Measurements from ENCODE around the gene RPS19BP1.
A peak's percentile ranks its signal among the peaks of the same experiment; 100 is the strongest.
"Not testable (repeated sequence)": the region's sequence is repeated elsewhere in the genome, so short reads cannot be mapped to it uniquely, and the experiment has no call there.

The RPS19BP1 gene

GRCh38 chr22:39522567-39523300 is 9.8 kb downstream of the RPS19BP1 start:
- peak overlapping the region; percentile 100; the same call in 1 of the 2 replicates for H3K27ac ChIP-seq
- peak overlapping the region; percentile 98 for H3K4me3 ChIP-seq
- no peaks in the 10 kb centered on the region for H3K9me3 ChIP-seq
- peaks cover 73% of the 10 kb centered on the region for H4K20me1 ChIP-seq
- peaks cover 50% of the 10 kb centered on the region for H3K36me3 ChIP-seq
- H3K4me1 ChIP-seq: peaks cover 77% of the 10 kb centered on the region
- no peaks in the 10 kb centered on the region for H3K27me3 ChIP-seq
- H3K4me2 ChIP-seq: peak overlapping the region; percentile 100
- TF ChIP-seq Cebpa-rat (IDR thresholded peaks at IDR 0.05): no peak
- H3K9ac ChIP-seq: peak overlapping the region; percentile 100

DNA sequence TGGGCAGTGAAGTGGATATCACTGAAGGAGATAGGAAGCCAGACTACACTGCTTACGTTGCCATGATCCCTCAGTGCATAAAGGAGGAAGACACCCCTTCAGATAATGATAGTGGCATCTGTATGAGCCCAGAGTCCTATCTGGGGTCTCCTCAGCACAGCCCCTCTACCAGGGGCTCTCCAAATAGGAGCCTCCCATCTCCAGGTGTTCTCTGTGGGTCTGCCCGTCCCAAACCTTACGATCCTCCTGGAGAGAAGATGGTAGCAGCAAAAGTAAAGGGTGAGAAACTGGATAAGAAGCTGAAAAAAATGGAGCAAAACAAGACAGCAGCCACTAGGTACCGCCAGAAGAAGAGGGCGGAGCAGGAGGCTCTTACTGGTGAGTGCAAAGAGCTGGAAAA is 10.5 kb downstream of the RPS19BP1 start:
- Histone ChIP-seq H3K4me1 (peaks cover 73% of the 10 kb centered on the region), H3K36me3 (peaks cover 56% of the 10 kb centered on the region), H3K9ac (peak overlapping the region; percentile 100), H3K27ac (peak overlapping the region; percentile 100; the same call in 1 of the 2 replicates), H3K4me2 (peak overlapping the region; percentile 100), H4K20me1 (peaks cover 67% of the 10 kb centered on the region), H3K4me3 (peak overlapping the region; percentile 98)
- H3K27me3 ChIP-seq, H3K9me3 ChIP-seq: not testable (repeated sequence)

- Histone ChIP-seq H3K4me1 (peaks cover 65% of the 10 kb centered on the region), H3K27ac (peak overlapping the region; percentile 100), H3K9ac (peak overlapping the region; percentile 100), H4K20me1 (peaks cover 59% of the 10 kb centered on the region), H3K4me3 (peak overlapping the region; percentile 98), H3K4me2 (peak overlapping the region; percentile 100), H3K36me3 (peaks cover 64% of the 10 kb centered on the region)
- H3K9me3 ChIP-seq, H3K27me3 ChIP-seq: not testable (repeated sequence)
Observed at GRCh38 chr22:39521106-39521885, 11.3 kb downstream of the RPS19BP1 start.

DNA sequence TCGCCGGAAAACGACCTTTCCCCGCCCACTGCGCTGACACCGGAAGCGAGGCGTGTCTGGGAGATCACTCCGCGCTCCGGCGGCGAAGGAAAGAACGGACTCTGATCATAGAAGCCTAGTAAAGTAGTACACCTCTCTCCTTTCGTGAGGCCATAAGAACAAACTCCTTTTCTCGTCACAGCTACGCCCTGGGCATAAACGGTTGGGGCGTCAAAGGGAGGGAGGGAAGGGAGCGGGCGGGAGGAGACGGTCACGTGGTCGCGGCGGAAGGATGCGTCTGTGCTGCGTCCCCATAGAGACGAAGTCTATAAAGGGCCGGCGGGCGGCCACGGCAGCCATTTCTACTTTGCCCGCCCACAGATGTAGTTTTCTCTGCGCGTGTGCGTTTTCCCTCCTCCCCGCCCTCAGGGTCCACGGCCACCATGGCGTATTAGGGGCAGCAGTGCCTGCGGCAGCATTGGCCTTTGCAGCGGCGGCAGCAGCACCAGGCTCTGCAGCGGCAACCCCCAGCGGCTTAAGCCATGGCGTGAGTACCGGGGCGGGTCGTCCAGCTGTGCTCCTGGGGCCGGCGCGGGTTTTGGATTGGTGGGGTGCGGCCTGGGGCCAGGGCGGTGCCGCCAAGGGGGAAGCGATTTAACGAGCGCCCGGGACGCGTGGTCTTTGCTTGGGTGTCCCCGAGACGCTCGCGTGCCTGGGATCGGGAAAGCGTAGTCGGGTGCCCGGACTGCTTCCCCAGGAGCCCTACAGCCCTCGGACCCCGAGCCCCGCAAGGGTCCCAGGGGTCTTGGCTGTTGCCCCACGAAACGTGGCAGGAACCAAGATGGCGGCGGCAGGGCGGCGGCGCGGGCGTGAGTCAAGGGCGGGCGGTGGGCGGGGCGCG is 12.1 kb downstream of the RPS19BP1 start, which contains the start of gene ATF4:
Gene ATF4 (plus strand): TSS at position 337 of the 880 bp plus-strand sequence. CDS start 884 bp downstream, outside the sequence.
- Histone ChIP-seq H4K20me1 (peaks cover 52% of the 10 kb centered on the region), H3K36me3 (peaks cover 70% of the 10 kb centered on the region), H3K4me3 (peak within 1 kb of the TSS; percentile 98), H3K27me3 (no peaks in the 10 kb centered on the region), H3K4me2 (peak within 1 kb of the TSS; percentile 100), H3K9me3 (no peaks in the 10 kb centered on the region), H3K4me1 (peaks cover 56% of the 10 kb centered on the region), H3K9ac (peak within 1 kb of the TSS; percentile 100), H3K27ac (peak within 1 kb of the TSS; percentile 100)
- no peak for TF ChIP-seq Cebpa-rat (IDR thresholded peaks at IDR 0.05)

DNA sequence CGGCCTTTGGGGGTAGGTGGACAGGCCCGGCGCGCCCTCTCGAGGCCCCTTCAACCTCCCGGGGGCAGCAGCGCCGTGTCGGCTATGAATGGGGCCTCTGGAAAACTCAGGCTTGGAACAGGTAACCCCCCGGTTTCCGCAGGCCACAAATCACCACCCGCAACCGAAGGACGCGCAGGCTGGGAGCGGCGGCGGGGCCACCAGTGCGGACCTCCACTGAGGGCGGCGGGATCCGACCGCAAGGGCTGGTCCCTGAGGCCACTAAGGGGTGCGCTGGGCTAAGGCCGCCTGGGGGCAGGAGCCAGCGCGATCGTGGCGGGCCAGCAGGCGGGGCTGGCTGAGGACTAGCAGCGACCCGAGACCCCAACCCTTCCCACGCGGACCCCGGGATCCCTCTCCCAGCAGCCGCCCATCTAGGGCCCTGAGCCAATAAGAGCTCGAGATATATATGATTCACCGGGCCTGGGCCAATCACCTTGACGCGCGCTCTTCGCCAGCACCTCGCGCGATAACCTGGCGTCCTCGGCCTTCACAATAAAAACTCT is 12.8 kb downstream of the RPS19BP1 start:
- no peak for TF ChIP-seq Cebpa-rat (IDR thresholded peaks at IDR 0.05)
- Histone ChIP-seq H3K4me1 (peaks cover 49% of the 10 kb centered on the region), H3K36me3 (peaks cover 70% of the 10 kb centered on the region), H3K27ac (peak overlapping the region; percentile 100), H4K20me1 (peaks cover 52% of the 10 kb centered on the region), H3K9ac (peak overlapping the region; percentile 100), H3K27me3 (no peaks in the 10 kb centered on the region), H3K9me3 (no peaks in the 10 kb centered on the region), H3K4me2 (peak overlapping the region; percentile 83), H3K4me3 (peak overlapping the region; percentile 98)

GRCh38 chr22:39518996-39519680 is 13.4 kb downstream of the RPS19BP1 start:
- no peaks in the 10 kb centered on the region for H3K9me3 ChIP-seq
- peaks cover 70% of the 10 kb centered on the region for H3K36me3 ChIP-seq
- peak overlapping the region; percentile 98 for H3K4me3 ChIP-seq
- H3K27ac ChIP-seq: peak overlapping the region; percentile 100
- no peak for TF ChIP-seq Cebpa-rat (IDR thresholded peaks at IDR 0.05)
- peaks cover 43% of the 10 kb centered on the region for H3K4me1 ChIP-seq
- no peaks in the 10 kb centered on the region for H3K27me3 ChIP-seq
- H4K20me1 ChIP-seq: peaks cover 52% of the 10 kb centered on the region
- peak overlapping the region; percentile 83 for H3K4me2 ChIP-seq
- peak overlapping the region; percentile 100 for H3K9ac ChIP-seq

GRCh38 chr22:39518144-39518786 is 14.3 kb downstream of the RPS19BP1 start:
- Histone ChIP-seq H3K9ac (peak overlapping the region; percentile 100; the same call in 1 of the 2 replicates), H3K9me3 (no peaks in the 10 kb centered on the region), H3K36me3 (peaks cover 70% of the 10 kb centered on the region), H3K4me1 (peaks cover 34% of the 10 kb centered on the region), H3K27ac (0 out of 2 replicates have a peak overlapping the region, but pooled peaks have one; percentile 100), H3K27me3 (no peaks in the 10 kb centered on the region), H3K4me3 (peak overlapping the region; percentile 98), H3K4me2 (peak overlapping the region; percentile 83), H4K20me1 (peaks cover 52% of the 10 kb centered on the region)
- no peak for TF ChIP-seq Cebpa-rat (IDR thresholded peaks at IDR 0.05)

DNA sequence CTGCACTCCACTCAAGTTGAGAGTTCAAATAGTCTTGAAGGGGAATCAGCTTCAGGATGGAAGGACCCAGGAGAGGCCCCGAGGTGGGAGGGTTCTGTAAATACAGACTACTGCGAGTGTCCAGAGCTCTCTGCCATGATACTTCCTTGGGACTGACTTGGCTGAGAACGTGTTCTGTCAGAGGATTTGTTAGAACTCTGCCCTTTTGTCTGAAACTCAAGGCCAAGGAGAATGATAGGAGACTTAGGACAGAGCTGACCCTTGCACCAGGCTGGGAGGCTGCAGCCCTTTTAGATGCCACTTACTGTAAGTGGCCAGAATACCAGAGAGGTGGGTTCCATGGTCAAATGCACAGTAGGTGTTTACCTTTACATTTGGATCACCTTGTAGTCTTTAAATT is 15.1 kb downstream of the RPS19BP1 start:
- H3K9me3 ChIP-seq: no peaks in the 10 kb centered on the region
- no peaks in the 10 kb centered on the region for H3K27me3 ChIP-seq
- H3K4me2 ChIP-seq: no peak overlapping the region
- peaks cover 46% of the 10 kb centered on the region for H4K20me1 ChIP-seq
- H3K4me1 ChIP-seq: peaks cover 26% of the 10 kb centered on the region
- H3K9ac ChIP-seq: no peak overlapping the region
- H3K27ac ChIP-seq: no peak overlapping the region
- H3K4me3 ChIP-seq: no peak overlapping the region
- peaks cover 70% of the 10 kb centered on the region for H3K36me3 ChIP-seq
- no peak for TF ChIP-seq Cebpa-rat (IDR thresholded peaks at IDR 0.05)
